HEK293 (cell line): ENCODE data around the gene DVL1.
A peak's percentile ranks its signal among the peaks of the same experiment; 100 is the strongest.

Experiments
- BCL11A ChIP-seq: fragments of 450-650 bp; formaldehyde crosslinking; IDR thresholded peaks from 2 replicates; pipeline ENCODE4 v1.5.1; 2016; ENCODE audit warnings: low read depth, missing biosample characterization, missing genetic modification characterization
- FEZF1 ChIP-seq: fragments of 450-650 bp; formaldehyde crosslinking; IDR thresholded peaks from 2 replicates; pipeline ENCODE4 v1.5.1; 2016; ENCODE audit warnings: missing biosample characterization, missing genetic modification characterization
- GFI1B ChIP-seq: fragments of 450-650 bp; formaldehyde crosslinking; IDR thresholded peaks from 2 replicates; pipeline ENCODE4 v1.5.1; 2016; ENCODE audit warnings: missing biosample characterization, missing genetic modification characterization
- HOXD13 ChIP-seq: sonication (generic); formaldehyde crosslinking; IDR thresholded peaks from 2 replicates; pipeline ENCODE4 v1.8.0; 2022; ENCODE audit warnings: missing genetic modification reagents, borderline replicate concordance
- KLF10 ChIP-seq: fragments of 450-650 bp; IDR thresholded peaks from 2 replicates; pipeline ENCODE4 v1.5.1; 2018; ENCODE audit warnings: missing biosample characterization, mild to moderate bottlenecking, missing genetic modification characterization
- KLF8 ChIP-seq: fragments of 450-650 bp; formaldehyde crosslinking; IDR thresholded peaks from 2 replicates; pipeline ENCODE4 v1.5.1; 2016; ENCODE audit warnings: missing biosample characterization, missing genetic modification characterization
- REPIN1 ChIP-seq: fragments of 450-650 bp; formaldehyde crosslinking; IDR thresholded peaks from 2 replicates; pipeline ENCODE4 v1.5.1; 2017; ENCODE audit warnings: missing biosample characterization, missing genetic modification characterization, low read depth
- SP2 ChIP-seq: fragments of 450-650 bp; formaldehyde crosslinking; IDR thresholded peaks from 2 replicates; pipeline ENCODE4 v1.5.1; 2016; ENCODE audit warnings: missing biosample characterization, missing genetic modification characterization
- ZBTB8A ChIP-seq: fragments of 450-650 bp; formaldehyde crosslinking; IDR thresholded peaks from 2 replicates; pipeline ENCODE4 v1.5.1; 2016; ENCODE audit warnings: missing biosample characterization, missing genetic modification characterization
- ZFP3 ChIP-seq: fragments of 450-650 bp; formaldehyde crosslinking; IDR thresholded peaks from 2 replicates; pipeline ENCODE4 v1.5.1; 2016; ENCODE audit warnings: low read depth, missing biosample characterization, missing genetic modification characterization
- ZFP41 ChIP-seq: fragments of 450-650 bp; formaldehyde crosslinking; IDR thresholded peaks from 2 replicates; pipeline ENCODE4 v1.5.1; 2016; ENCODE audit warnings: missing biosample characterization, missing genetic modification characterization, borderline replicate concordance
- ZFP69B ChIP-seq: fragments of 450-650 bp; formaldehyde crosslinking; IDR thresholded peaks from 2 replicates; pipeline ENCODE4 v1.5.1; 2016; ENCODE audit warnings: missing biosample characterization, missing genetic modification characterization
- ZNF157 ChIP-seq: fragments of 450-650 bp; formaldehyde crosslinking; IDR thresholded peaks from 2 replicates; pipeline ENCODE4 v1.5.1; 2016; ENCODE audit warnings: missing biosample characterization, missing genetic modification characterization
- ZNF302 ChIP-seq: fragments of 450-650 bp; formaldehyde crosslinking; IDR thresholded peaks from 2 replicates; pipeline ENCODE4 v1.5.1; 2016; ENCODE audit warnings: missing biosample characterization, missing genetic modification characterization, low read depth
- ZNF366 ChIP-seq: fragments of 450-650 bp; formaldehyde crosslinking; conservative IDR thresholded peaks from 2 replicates; pipeline ENCODE4 v1.5.1; 2016; ENCODE audit warnings: missing biosample characterization, missing genetic modification characterization
- ZNF394 ChIP-seq: fragments of 450-650 bp; formaldehyde crosslinking; IDR thresholded peaks from 2 replicates; pipeline ENCODE4 v1.5.1; 2016; ENCODE audit warnings: missing biosample characterization, missing genetic modification characterization, mild to moderate bottlenecking, moderate library complexity, borderline replicate concordance
- ZNF423 ChIP-seq: fragments of 450-650 bp; formaldehyde crosslinking; IDR thresholded peaks from 2 replicates; pipeline ENCODE4 v1.5.1; 2016; ENCODE audit warnings: missing biosample characterization, missing genetic modification characterization
- ZNF473 ChIP-seq: fragments of 450-650 bp; formaldehyde crosslinking; IDR thresholded peaks from 2 replicates; pipeline ENCODE4 v1.5.1; 2017; ENCODE audit warnings: missing biosample characterization, missing genetic modification characterization
- ZNF488 ChIP-seq: fragments of 450-650 bp; formaldehyde crosslinking; IDR thresholded peaks from 2 replicates; pipeline ENCODE4 v1.5.1; 2016; ENCODE audit warnings: missing biosample characterization, missing genetic modification characterization
- ZNF585B ChIP-seq: fragments of 450-650 bp; formaldehyde crosslinking; IDR thresholded peaks from 2 replicates; pipeline ENCODE4 v1.5.1; 2016; ENCODE audit warnings: missing biosample characterization, missing genetic modification characterization
- ZNF596 ChIP-seq: fragments of 450-650 bp; IDR thresholded peaks from 2 replicates; pipeline ENCODE4 v1.5.0; 2018; ENCODE audit warnings: missing biosample characterization, mild to moderate bottlenecking, missing genetic modification characterization, moderate library complexity
- ZNF610 ChIP-seq: fragments of 450-650 bp; formaldehyde crosslinking; IDR thresholded peaks from 2 replicates; pipeline ENCODE4 v1.5.1; 2016; ENCODE audit warnings: missing biosample characterization, missing genetic modification characterization, borderline replicate concordance
- ZNF785 ChIP-seq: fragments of 450-650 bp; formaldehyde crosslinking; IDR thresholded peaks from 2 replicates; pipeline ENCODE4 v1.5.1; 2016; ENCODE audit warnings: missing biosample characterization, missing genetic modification characterization
- ZSCAN16 ChIP-seq: fragments of 450-650 bp; formaldehyde crosslinking; IDR thresholded peaks from 2 replicates; pipeline ENCODE4 v1.5.1; 2016; ENCODE audit warnings: missing biosample characterization, missing genetic modification characterization
- ZSCAN23 ChIP-seq: fragments of 450-650 bp; formaldehyde crosslinking; IDR thresholded peaks from 2 replicates; pipeline ENCODE4 v1.5.1; 2016; ENCODE audit warnings: missing biosample characterization, missing genetic modification characterization
- ZSCAN30 ChIP-seq: fragments of 450-650 bp; IDR thresholded peaks from 2 replicates; pipeline ENCODE4 v1.5.1; 2018; ENCODE audit warnings: missing biosample characterization, mild to moderate bottlenecking, missing genetic modification characterization, moderate library complexity
- TF ChIP-seq, protein P1 (sequence below): fragments of 450-650 bp; formaldehyde crosslinking; conservative IDR thresholded peaks from 2 replicates; pipeline ENCODE4 v1.5.1; 2016; ENCODE audit warnings: low read depth, missing biosample characterization, missing genetic modification characterization
- TF ChIP-seq, protein P2 (sequence below): fragments of 450-650 bp; formaldehyde crosslinking; IDR thresholded peaks from 2 replicates; pipeline ENCODE4 v1.5.1; 2016; ENCODE audit warnings: missing biosample characterization, missing genetic modification characterization
- TF ChIP-seq, protein P3 (sequence below): fragments of 450-650 bp; formaldehyde crosslinking; IDR thresholded peaks from 2 replicates; pipeline ENCODE4 v1.5.1; 2016; ENCODE audit warnings: missing biosample characterization, missing genetic modification characterization, low read depth
- TF ChIP-seq, protein P4 (sequence below): fragments of 450-650 bp; formaldehyde crosslinking; IDR thresholded peaks from 2 replicates; pipeline ENCODE4 v1.5.1; 2017; ENCODE audit warnings: missing biosample characterization, missing genetic modification characterization

DVL1 gene

DNA sequence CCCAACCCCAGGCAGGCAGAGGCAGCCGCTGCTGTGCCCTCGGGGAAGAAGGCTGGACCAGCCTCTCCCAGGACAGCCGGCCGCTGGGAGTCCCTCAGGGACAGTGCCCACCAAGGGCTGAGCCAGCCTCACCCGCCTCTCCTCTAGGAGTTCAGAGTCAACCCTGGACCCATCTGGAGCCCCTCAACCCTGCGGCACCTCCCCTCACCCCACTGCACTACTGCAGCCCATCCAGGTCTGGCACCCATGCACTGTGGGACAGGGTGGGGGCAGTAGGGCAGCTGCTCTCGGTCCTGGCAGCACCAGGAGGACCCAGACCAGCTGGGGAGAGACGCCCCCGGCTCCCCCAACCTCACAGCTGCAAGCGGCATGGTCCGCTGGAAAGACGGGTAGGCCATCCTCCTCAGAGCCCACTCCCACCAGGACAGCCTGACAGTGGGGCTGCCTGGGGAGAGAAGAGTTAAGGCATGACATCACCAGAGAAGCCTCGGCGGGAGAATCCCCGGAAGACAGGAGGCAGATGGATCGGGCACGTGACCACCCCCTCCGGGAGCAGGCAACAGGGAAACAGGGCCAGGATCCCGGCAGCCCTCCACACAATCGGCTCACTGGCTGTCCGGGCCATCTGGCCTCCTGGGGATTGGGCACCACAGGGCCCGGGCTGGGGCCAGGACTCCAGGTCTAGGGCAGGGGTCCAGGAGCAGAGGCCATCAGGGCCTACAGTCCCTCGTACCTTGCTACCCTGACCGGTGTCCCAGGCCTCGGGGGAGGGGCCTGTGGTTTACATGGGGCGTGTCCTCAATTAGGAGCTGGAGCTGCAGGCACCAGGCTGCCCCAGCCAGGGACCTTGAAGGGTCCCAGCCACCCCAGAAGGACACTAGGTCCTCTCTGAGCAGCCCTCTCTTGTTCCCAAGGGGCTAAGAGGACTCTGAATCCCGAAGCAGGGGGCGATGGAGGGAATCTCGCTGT lies 44.6 kb downstream of the DVL1 start (continued):
- TF ChIP-seq ZNF610 (tag by site-specific recombination) (no peak), ZFP3 (tag by site-specific recombination) (no peak), ZFP69B (peak; percentile 79; the same call in 1 of the 2 replicates), REPIN1 (tag by site-specific recombination) (no peak), ZNF423 (tag by site-specific recombination) (peak; percentile 85; the same call in 1 of the 2 replicates), ZNF585B (tag by site-specific recombination) (no peak), ZNF394 (tag by site-specific recombination) (peak; percentile 88), ZNF473 (tag by site-specific recombination) (no peak), ZSCAN16 (tag by site-specific recombination) (no peak), ZNF366 (tag by site-specific recombination) (peak; percentile 99), GFI1B (no peak), ZNF785 (tag by site-specific recombination) (no peak; the same call in 1 of the 2 replicates), SP2 (tag by site-specific recombination) (peak; percentile 72), KLF8 (peak; percentile 92), ZFP41 (no peak), ZNF302 (tag by site-specific recombination) (no peak), ZSCAN30 (tag by site-specific recombination) (no peak), KLF10 (tag by site-specific recombination) (peak; percentile 74), ZNF157 (tag by site-specific recombination) (no peak), HOXD13 (CRISPR knock-in tag) (no peak), ZNF488 (tag by site-specific recombination) (no peak), ZBTB8A (tag by site-specific recombination) (peak; percentile 84), BCL11A (peak; percentile 49; the same call in 1 of the 2 replicates), ZSCAN23 (tag by site-specific recombination) (0 out of 2 replicates have a peak, but pooled peaks have one; percentile 22), ZNF596 (tag by site-specific recombination) (no peak), FEZF1 (tag by site-specific recombination) (no peak)
- TF ChIP-seq, protein P1, sequence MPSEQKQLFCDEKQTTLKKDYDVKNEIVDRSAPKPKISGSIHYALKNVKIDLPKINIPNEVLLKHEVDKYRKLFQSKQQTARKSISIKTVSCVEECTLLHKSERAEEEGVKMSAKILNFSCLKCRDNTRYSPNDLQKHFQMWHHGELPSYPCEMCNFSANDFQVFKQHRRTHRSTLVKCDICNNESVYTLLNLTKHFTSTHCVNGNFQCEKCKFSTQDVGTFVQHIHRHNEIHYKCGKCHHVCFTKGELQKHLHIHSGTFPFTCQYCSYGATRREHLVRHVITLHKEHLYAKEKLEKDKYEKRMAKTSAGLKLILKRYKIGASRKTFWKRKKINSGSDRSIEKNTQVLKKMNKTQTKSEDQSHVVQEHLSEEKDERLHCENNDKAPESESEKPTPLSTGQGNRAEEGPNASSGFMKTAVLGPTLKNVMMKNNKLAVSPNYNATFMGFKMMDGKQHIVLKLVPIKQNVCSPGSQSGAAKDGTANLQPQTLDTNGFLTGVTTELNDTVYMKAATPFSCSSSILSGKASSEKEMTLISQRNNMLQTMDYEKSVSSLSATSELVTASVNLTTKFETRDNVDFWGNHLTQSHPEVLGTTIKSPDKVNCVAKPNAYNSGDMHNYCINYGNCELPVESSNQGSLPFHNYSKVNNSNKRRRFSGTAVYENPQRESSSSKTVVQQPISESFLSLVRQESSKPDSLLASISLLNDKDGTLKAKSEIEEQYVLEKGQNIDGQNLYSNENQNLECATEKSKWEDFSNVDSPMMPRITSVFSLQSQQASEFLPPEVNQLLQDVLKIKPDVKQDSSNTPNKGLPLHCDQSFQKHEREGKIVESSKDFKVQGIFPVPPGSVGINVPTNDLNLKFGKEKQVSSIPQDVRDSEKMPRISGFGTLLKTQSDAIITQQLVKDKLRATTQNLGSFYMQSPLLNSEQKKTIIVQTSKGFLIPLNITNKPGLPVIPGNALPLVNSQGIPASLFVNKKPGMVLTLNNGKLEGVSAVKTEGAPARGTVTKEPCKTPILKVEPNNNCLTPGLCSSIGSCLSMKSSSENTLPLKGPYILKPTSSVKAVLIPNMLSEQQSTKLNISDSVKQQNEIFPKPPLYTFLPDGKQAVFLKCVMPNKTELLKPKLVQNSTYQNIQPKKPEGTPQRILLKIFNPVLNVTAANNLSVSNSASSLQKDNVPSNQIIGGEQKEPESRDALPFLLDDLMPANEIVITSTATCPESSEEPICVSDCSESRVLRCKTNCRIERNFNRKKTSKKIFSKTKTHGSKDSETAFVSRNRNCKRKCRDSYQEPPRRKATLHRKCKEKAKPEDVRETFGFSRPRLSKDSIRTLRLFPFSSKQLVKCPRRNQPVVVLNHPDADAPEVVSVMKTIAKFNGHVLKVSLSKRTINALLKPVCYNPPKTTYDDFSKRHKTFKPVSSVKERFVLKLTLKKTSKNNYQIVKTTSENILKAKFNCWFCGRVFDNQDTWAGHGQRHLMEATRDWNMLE (tag by site-specific recombination) = no peak
- TF ChIP-seq, protein P2, sequence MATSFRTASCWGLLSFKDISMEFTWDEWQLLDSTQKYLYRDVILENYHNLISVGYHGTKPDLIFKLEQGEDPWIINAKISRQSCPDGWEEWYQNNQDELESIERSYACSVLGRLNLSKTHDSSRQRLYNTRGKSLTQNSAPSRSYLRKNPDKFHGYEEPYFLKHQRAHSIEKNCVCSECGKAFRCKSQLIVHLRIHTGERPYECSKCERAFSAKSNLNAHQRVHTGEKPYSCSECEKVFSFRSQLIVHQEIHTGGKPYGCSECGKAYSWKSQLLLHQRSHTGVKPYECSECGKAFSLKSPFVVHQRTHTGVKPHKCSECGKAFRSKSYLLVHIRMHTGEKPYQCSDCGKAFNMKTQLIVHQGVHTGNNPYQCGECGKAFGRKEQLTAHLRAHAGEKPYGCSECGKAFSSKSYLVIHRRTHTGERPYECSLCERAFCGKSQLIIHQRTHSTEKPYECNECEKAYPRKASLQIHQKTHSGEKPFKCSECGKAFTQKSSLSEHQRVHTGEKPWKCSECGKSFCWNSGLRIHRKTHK (tag by site-specific recombination) = no peak
- TF ChIP-seq, protein P3, sequence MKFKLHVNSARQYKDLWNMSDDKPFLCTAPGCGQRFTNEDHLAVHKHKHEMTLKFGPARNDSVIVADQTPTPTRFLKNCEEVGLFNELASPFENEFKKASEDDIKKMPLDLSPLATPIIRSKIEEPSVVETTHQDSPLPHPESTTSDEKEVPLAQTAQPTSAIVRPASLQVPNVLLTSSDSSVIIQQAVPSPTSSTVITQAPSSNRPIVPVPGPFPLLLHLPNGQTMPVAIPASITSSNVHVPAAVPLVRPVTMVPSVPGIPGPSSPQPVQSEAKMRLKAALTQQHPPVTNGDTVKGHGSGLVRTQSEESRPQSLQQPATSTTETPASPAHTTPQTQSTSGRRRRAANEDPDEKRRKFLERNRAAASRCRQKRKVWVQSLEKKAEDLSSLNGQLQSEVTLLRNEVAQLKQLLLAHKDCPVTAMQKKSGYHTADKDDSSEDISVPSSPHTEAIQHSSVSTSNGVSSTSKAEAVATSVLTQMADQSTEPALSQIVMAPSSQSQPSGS = peak; percentile 98
- TF ChIP-seq, protein P4, sequence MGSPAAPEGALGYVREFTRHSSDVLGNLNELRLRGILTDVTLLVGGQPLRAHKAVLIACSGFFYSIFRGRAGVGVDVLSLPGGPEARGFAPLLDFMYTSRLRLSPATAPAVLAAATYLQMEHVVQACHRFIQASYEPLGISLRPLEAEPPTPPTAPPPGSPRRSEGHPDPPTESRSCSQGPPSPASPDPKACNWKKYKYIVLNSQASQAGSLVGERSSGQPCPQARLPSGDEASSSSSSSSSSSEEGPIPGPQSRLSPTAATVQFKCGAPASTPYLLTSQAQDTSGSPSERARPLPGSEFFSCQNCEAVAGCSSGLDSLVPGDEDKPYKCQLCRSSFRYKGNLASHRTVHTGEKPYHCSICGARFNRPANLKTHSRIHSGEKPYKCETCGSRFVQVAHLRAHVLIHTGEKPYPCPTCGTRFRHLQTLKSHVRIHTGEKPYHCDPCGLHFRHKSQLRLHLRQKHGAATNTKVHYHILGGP (tag by site-specific recombination) = no peak
